ENCODE data around the gene MRPS34.

GRCh38 chr16:1744338-1744840 is 28.5 kb downstream of the MRPS34 start:
- TF ChIP-seq CTCF (IDR thresholded peaks at IDR 0.05; ENCODE audit: poor library complexity) (no peak), EZH2phosphoT487 (IDR thresholded peaks at IDR 0.05; ENCODE audit: low read depth, severe bottlenecking, unreplicated experiment) (no peak)

Measured in hepatocyte (in vitro differentiated cells).